ENCODE results near the gene FANCC. TPM values are rescaled to one million over a fixed set of nuclear protein-coding genes. Genes with fewer than 3 reads are reported as not detected.

Gene FANCC
- total RNA-seq, 1 donor: 5.4 TPM

GRCh38 chr9:95108777-95109176, 208.7 kb downstream of the FANCC start:
- Histone ChIP-seq H3K4me1 (ENCODE audit: insufficient read depth, low read length) (peaks cover 13% of the 10 kb centered on the region), H2AFZ (ENCODE audit: low read length) (no peak overlapping the region), H3K36me3 (ENCODE audit: insufficient read depth, low read length) (peaks cover 37% of the 10 kb centered on the region), H4K20me1 (ENCODE audit: insufficient read depth, low read length) (peaks cover 3% of the 10 kb centered on the region), H3K4me3 (ENCODE audit: insufficient read depth, low read length) (no peak overlapping the region), H3K4me2 (ENCODE audit: insufficient read depth, low read length) (no peak overlapping the region), H3K9me3 (ENCODE audit: low read depth, low read length) (no peaks in the 10 kb centered on the region), H3K27me3 (ENCODE audit: insufficient read depth, low read length) (no peaks in the 10 kb centered on the region), H3K27ac (ENCODE audit: low read depth, low read length) (no peak overlapping the region), H3K79me2 (ENCODE audit: insufficient read depth, low read length) (peaks cover 2% of the 10 kb centered on the region)
- DNase-seq (ENCODE audit: insufficient read length, low spot score, missing footprints): no peak
- no peak for TF ChIP-seq CTCF (IDR thresholded peaks at IDR 0.05; ENCODE audit: extremely low read depth, low read depth, low read length)

GRCh38 chr9:95107976-95108375, 209.5 kb downstream of the FANCC start:
- H3K36me3 ChIP-seq (ENCODE audit: insufficient read depth, low read length): peaks cover 39% of the 10 kb centered on the region
- H3K9me3 ChIP-seq (ENCODE audit: low read depth, low read length): no peaks in the 10 kb centered on the region
- no peak overlapping the region for H2AFZ ChIP-seq (ENCODE audit: low read length)
- DNase-seq (ENCODE audit: insufficient read length, low spot score, missing footprints): no peak
- H3K27me3 ChIP-seq (ENCODE audit: insufficient read depth, low read length): no peaks in the 10 kb centered on the region
- no peak overlapping the region for H3K4me3 ChIP-seq (ENCODE audit: insufficient read depth, low read length)
- H3K4me1 ChIP-seq (ENCODE audit: insufficient read depth, low read length): peaks cover 13% of the 10 kb centered on the region
- no peak overlapping the region for H3K4me2 ChIP-seq (ENCODE audit: insufficient read depth, low read length)
- H3K79me2 ChIP-seq (ENCODE audit: insufficient read depth, low read length): peaks cover 2% of the 10 kb centered on the region
- H3K27ac ChIP-seq (ENCODE audit: low read depth, low read length): no peak overlapping the region
- TF ChIP-seq CTCF (IDR thresholded peaks at IDR 0.05; ENCODE audit: extremely low read depth, low read depth, low read length): no peak
- H4K20me1 ChIP-seq (ENCODE audit: insufficient read depth, low read length): peaks cover 3% of the 10 kb centered on the region

- H3K27me3 ChIP-seq (ENCODE audit: insufficient read depth, low read length): no peaks in the 10 kb centered on the region
- no peak for TF ChIP-seq CTCF (IDR thresholded peaks at IDR 0.05; ENCODE audit: extremely low read depth, low read depth, low read length)
- peaks cover 13% of the 10 kb centered on the region for H3K4me1 ChIP-seq (ENCODE audit: insufficient read depth, low read length)
- H3K27ac ChIP-seq (ENCODE audit: low read depth, low read length): peak overlapping the region; percentile 55
- no peak overlapping the region for H2AFZ ChIP-seq (ENCODE audit: low read length)
- H3K4me2 ChIP-seq (ENCODE audit: insufficient read depth, low read length): no peak overlapping the region
- no peaks in the 10 kb centered on the region for H3K9me3 ChIP-seq (ENCODE audit: low read depth, low read length)
- DNase-seq (ENCODE audit: insufficient read length, low spot score, missing footprints): peak; percentile 74
- peaks cover 35% of the 10 kb centered on the region for H3K36me3 ChIP-seq (ENCODE audit: insufficient read depth, low read length)
- no peak overlapping the region for H3K4me3 ChIP-seq (ENCODE audit: insufficient read depth, low read length)
- H3K79me2 ChIP-seq (ENCODE audit: insufficient read depth, low read length): peaks cover 6% of the 10 kb centered on the region
- peaks cover 3% of the 10 kb centered on the region for H4K20me1 ChIP-seq (ENCODE audit: insufficient read depth, low read length)
Measured at GRCh38 chr9:95107001-95107749, 210.3 kb downstream of the FANCC start.

GRCh38 chr9:95105519-95106287, 211.8 kb downstream of the FANCC start:
- peaks cover 17% of the 10 kb centered on the region for H3K4me1 ChIP-seq (ENCODE audit: insufficient read depth, low read length)
- H2AFZ ChIP-seq (ENCODE audit: low read length): no peak overlapping the region
- no peak for TF ChIP-seq CTCF (IDR thresholded peaks at IDR 0.05; ENCODE audit: extremely low read depth, low read depth, low read length)
- H3K4me3 ChIP-seq (ENCODE audit: insufficient read depth, low read length): no peak overlapping the region
- peaks cover 8% of the 10 kb centered on the region for H3K79me2 ChIP-seq (ENCODE audit: insufficient read depth, low read length)
- H3K9me3 ChIP-seq (ENCODE audit: low read depth, low read length): no peaks in the 10 kb centered on the region
- H3K27me3 ChIP-seq (ENCODE audit: insufficient read depth, low read length): no peaks in the 10 kb centered on the region
- DNase-seq (ENCODE audit: insufficient read length, low spot score, missing footprints): peak; percentile 30
- H3K27ac ChIP-seq (ENCODE audit: low read depth, low read length): no peak overlapping the region
- peaks cover 24% of the 10 kb centered on the region for H3K36me3 ChIP-seq (ENCODE audit: insufficient read depth, low read length)
- peaks cover 3% of the 10 kb centered on the region for H4K20me1 ChIP-seq (ENCODE audit: insufficient read depth, low read length)
- H3K4me2 ChIP-seq (ENCODE audit: insufficient read depth, low read length): no peak overlapping the region

Data from osteoblast (primary cell).